Thyroid gland (tissue), 4 donors: ENCODE data around the gene GID8. TPM values are rescaled to one million over a fixed set of nuclear protein-coding genes. Genes with fewer than 3 reads are reported as not detected.

ENCODE experiments used
- DNase-seq, 2 donors: peaks; one replicate each; pipeline ENCODE4 v3.0.0-alpha.2; 2019
- H3K27ac ChIP-seq, 3 donors: fragments of 200-600 bp; sonication (generic); 1 replicate in 2 of 3; 2 replicates in 1 of 3; pipeline ENCODE4 v1.5.1; 2016 to 2019; ENCODE audit warnings: mild to moderate bottlenecking in 1 of 3, moderate library complexity in 1 of 3
- H3K27me3 ChIP-seq: fragments of 200-600 bp; sonication (generic); one replicate; pipeline ENCODE4 v1.5.1; 2019
- H3K36me3 ChIP-seq, 2 donors: fragments of 200-600 bp; sonication (generic); one replicate each; pipeline ENCODE4 v1.5.1; 2016 to 2019
- H3K4me1 ChIP-seq, 2 donors: fragments of 200-600 bp; sonication (generic); one replicate each; pipeline ENCODE4 v1.5.1; 2017 to 2019
- H3K4me3 ChIP-seq, 3 donors: fragments of 200-600 bp; sonication (generic); replicated peaks in 1 of 3; 1 replicate in 2 of 3; 2 replicates in 1 of 3; pipeline ENCODE4 v1.5.1; 2016; ENCODE audit warnings: mild to moderate bottlenecking in 1 of 3
- H3K9me3 ChIP-seq: fragments of 200-600 bp; sonication (generic); one replicate; pipeline ENCODE4 v1.5.1; 2017
- CTCF ChIP-seq, 6 experiments: fragments of 200-600 bp in 3 of 6; fragments of 450-650 bp in 3 of 6; sonication (generic) in 3 of 6; IDR thresholded peaks; one replicate each; pipeline ENCODE4 v1.5.1; 2016 to 2019; ENCODE audit warnings: antibody characterized with exemption in 6 of 6, mild to moderate bottlenecking in 2 of 6, inconsistent platforms in 1 of 6, moderate library complexity in 1 of 6
- POLR2A ChIP-seq, 2 donors: fragments of 450-650 bp; IDR thresholded peaks; one replicate each; pipeline ENCODE4 v1.6.1; 2017; ENCODE audit warnings: antibody characterized with exemption in 2 of 2, mild to moderate bottlenecking in 2 of 2, moderate library complexity in 1 of 2
- WGBS, 2 donors: methylation state at CpG; one replicate each; pipeline ENCODE4 v1.1.5; 2017; 5-methylcytosine and 5-hydroxymethylcytosine counted together
- intact Hi-C: fragments of 100-400 bp; cut with DNase I; formaldehyde crosslinking; loops from one replicate; pipeline ENCODE4 v1.15.1; 2023
- total RNA-seq, 4 donors: library from RNA; depleted of rRNA; stranded (reverse); fragments of >200 nt; gene quantifications; one replicate each; pipeline ENCODE4 v1.2.3, GENCODE V29; 2016

GID8 gene
- total RNA-seq, 4 donors from 2014 or later = 30.3 to 38.5 (median 34.5) TPM

GRCh38 chr20:62941792-62942191 lies 3.8 kb downstream of the GID8 start:
- peaks cover 13% of the 10 kb centered on the region in 2 donors for H3K4me1 ChIP-seq
- no peak for DNase-seq
- peaks cover 33 to 40% of the 10 kb centered on the region in 2 donors for H3K36me3 ChIP-seq
- TF ChIP-seq CTCF (IDR thresholded peaks at IDR 0.05) (no peak), POLR2A (IDR thresholded peaks at IDR 0.05) (no peak)
- no peak overlapping the region for H3K27ac ChIP-seq
- WGBS, 2 donors = 97% methylated on average over 1 of the region's 1 CpG
- H3K9me3 ChIP-seq = no peaks in the 10 kb centered on the region
- H3K4me3 ChIP-seq = no peak overlapping the region
- intact Hi-C loops = no loop called here
- H3K27me3 ChIP-seq = no peaks in the 10 kb centered on the region

DNA sequence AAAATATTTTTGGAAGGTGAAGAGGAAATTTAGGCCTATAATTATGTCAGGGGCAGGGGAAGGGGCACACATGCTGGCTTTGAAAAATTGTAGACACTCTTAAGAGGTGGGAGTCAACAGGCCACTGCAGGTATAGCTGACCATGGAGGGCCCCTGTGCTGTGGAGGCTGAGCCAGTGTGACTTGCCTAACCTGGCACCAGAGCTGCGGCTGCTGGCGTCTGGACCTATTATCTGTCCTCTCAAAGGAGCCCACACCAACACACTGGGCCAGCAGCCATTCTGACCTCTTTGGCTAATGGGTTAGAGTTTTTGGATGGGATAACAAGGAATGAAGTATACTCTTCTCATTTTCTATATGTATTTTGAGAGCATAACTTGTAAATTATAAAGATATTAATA lies 4.5 kb downstream of the GID8 start:
- peaks cover 11% of the 10 kb centered on the region in 2 donors for H3K4me1 ChIP-seq
- no peaks in the 10 kb centered on the region for H3K9me3 ChIP-seq
- no peak overlapping the region for H3K4me3 ChIP-seq
- DNase-seq = no peak
- no peak overlapping the region for H3K27ac ChIP-seq
- TF ChIP-seq CTCF (IDR thresholded peaks at IDR 0.05) = no peak
- TF ChIP-seq POLR2A (IDR thresholded peaks at IDR 0.05) = no peak
- 80 to 85% methylated on average over 2 of the region's 2 CpGs for whole genome bisulfite sequencing, 2 donors
- intact Hi-C loops = no loop called here
- H3K36me3 ChIP-seq = peaks cover 38 to 44% of the 10 kb centered on the region in 2 donors
- no peaks in the 10 kb centered on the region for H3K27me3 ChIP-seq

DNA sequence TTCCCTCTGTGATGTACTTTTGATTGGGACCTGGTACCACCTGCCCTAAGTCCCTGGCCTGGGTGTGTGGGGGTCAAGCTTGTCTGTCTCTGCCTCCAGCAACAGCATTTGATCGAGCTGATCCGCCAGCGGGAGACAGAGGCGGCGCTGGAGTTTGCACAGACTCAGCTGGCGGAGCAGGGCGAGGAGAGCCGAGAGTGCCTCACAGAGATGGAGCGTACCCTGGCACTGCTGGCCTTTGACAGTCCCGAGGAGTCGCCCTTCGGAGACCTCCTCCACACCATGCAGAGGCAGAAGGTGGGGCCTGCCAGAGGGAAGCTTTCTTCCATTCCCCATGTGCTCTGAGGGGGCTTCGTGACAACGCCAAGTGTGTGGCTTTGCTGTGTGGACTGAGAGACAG lies 5.4 kb downstream of the GID8 start:
- peaks cover 11% of the 10 kb centered on the region in 2 donors for H3K4me1 ChIP-seq
- no peak overlapping the region for H3K4me3 ChIP-seq
- H3K27me3 ChIP-seq = no peaks in the 10 kb centered on the region
- TF ChIP-seq POLR2A (IDR thresholded peaks at IDR 0.05) = no peak
- no peak for TF ChIP-seq CTCF (IDR thresholded peaks at IDR 0.05)
- intact Hi-C loops = no loop called here
- 90 to 93% methylated on average over 11 to 14 of the region's 14 CpGs for WGBS, 2 donors
- peaks cover 44 to 45% of the 10 kb centered on the region in 2 donors for H3K36me3 ChIP-seq
- no peaks in the 10 kb centered on the region for H3K9me3 ChIP-seq
- no peak for DNase-seq
- H3K27ac ChIP-seq = no peak overlapping the region

DNA sequence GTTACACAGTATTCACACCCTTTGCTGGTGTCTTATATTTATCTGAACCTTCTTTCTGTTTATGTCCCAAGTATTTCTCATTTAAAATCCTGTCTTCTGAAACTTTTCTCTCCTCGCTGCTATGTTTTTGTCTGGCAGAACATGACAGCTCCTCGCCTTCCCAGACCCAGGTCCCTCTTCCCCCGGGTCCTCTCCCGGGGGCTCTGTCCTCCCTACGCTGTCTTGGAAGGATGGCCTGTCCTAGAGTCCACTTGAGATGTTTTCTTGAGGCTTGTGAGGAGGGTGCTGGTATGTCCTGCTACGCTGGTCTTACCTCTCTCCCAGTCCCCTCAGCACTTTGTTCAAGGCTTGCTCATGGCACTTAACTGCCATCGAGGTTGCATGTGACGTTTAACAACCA lies 6.2 kb downstream of the GID8 start:
- intact Hi-C loops = no loop called here
- H3K27ac ChIP-seq = no peak overlapping the region
- peaks cover 44 to 45% of the 10 kb centered on the region in 2 donors for H3K36me3 ChIP-seq
- no peaks in the 10 kb centered on the region for H3K9me3 ChIP-seq
- no peaks in the 10 kb centered on the region for H3K27me3 ChIP-seq
- no peak for TF ChIP-seq CTCF (IDR thresholded peaks at IDR 0.05)
- TF ChIP-seq POLR2A (IDR thresholded peaks at IDR 0.05) = no peak
- WGBS, 2 donors = 85 to 87% methylated on average over 8 of the region's 8 CpGs
- DNase-seq = no peak
- H3K4me3 ChIP-seq = no peak overlapping the region
- H3K4me1 ChIP-seq = peaks cover 6 to 7% of the 10 kb centered on the region in 2 donors

DNA sequence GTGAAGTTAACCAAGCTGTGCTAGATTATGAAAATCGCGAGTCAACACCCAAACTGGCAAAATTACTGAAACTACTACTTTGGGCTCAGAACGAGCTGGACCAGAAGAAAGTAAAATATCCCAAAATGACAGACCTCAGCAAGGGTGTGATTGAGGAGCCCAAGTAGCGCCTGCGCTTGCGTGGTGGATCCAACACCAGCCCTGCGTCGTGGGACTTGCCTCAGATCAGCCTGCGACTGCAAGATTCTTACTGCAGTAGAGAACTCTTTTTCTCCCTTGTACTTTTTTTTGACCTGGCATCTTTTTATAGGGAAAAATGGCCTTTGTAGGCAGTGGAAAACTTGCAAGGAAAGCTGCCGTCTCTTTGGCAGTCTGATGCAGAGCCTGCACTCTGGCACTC lies 6.8 kb downstream of the GID8 start:
- peaks cover 44 to 45% of the 10 kb centered on the region in 2 donors for H3K36me3 ChIP-seq
- intact Hi-C loops = no loop called here
- WGBS, 2 donors = 94 to 95% methylated on average over 10 of the region's 10 CpGs

More for the DNA sequence above, 6.8 kb downstream of the GID8 start:
- H3K4me3 ChIP-seq = no peak overlapping the region
- DNase-seq = no peak
- H3K9me3 ChIP-seq = no peaks in the 10 kb centered on the region
- no peak overlapping the region for H3K27ac ChIP-seq
- H3K27me3 ChIP-seq = no peaks in the 10 kb centered on the region
- TF ChIP-seq POLR2A (IDR thresholded peaks at IDR 0.05) = no peak
- no peak for TF ChIP-seq CTCF (IDR thresholded peaks at IDR 0.05)
- peaks cover under 1 to 1% of the 10 kb centered on the region in 2 donors for H3K4me1 ChIP-seq
